Adrenal gland (tissue), 5 donors: ENCODE data around the gene OR10G8.

Experiments
- POLR2A ChIP-seq, 2 donors: fragments of 450-650 bp; IDR thresholded peaks; one replicate each; pipeline ENCODE4 v1.6.1; 2017; ENCODE audit warnings: antibody characterized with exemption in 2 of 2, mild to moderate bottlenecking in 2 of 2, moderate library complexity in 1 of 2
- TF ChIP-seq, protein P1 (sequence below), 6 experiments: fragments of 450-650 bp in 4 of 6; fragments of 200-600 bp in 2 of 6; sonication (generic) in 1 of 6; IDR thresholded peaks; 1 replicate in 5 of 6; 2 replicates in 1 of 6; pipeline versions ENCODE4 v1.5.1 to v1.8.0; 2016 to 2021; ENCODE audit warnings: antibody characterized with exemption in 6 of 6, mild to moderate bottlenecking in 2 of 6, moderate library complexity in 1 of 6
- donor health status: DM: no; HTN: no; CAD: no.

DNA sequence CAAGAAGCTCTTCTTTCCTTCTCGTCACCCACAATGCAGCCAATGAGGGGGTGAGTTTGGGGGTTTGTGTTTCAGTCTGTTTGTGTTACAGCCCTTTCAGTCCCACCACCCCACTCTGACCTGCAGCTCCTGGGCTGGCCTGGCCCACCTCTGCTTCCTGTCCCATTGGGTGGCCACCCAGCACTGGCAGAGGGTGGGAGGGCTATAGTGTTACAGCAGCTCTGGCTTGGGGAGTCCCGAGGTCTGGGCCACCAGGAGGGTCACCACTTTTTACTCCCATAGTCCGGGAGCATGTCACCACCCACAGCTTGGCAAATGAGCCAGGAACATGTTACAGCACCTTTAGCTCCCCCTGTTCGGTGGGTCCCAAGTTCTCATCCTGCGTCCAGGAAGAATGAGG, 47.3 kb upstream of the OR10G8 start:
- TF ChIP-seq, protein P1, sequence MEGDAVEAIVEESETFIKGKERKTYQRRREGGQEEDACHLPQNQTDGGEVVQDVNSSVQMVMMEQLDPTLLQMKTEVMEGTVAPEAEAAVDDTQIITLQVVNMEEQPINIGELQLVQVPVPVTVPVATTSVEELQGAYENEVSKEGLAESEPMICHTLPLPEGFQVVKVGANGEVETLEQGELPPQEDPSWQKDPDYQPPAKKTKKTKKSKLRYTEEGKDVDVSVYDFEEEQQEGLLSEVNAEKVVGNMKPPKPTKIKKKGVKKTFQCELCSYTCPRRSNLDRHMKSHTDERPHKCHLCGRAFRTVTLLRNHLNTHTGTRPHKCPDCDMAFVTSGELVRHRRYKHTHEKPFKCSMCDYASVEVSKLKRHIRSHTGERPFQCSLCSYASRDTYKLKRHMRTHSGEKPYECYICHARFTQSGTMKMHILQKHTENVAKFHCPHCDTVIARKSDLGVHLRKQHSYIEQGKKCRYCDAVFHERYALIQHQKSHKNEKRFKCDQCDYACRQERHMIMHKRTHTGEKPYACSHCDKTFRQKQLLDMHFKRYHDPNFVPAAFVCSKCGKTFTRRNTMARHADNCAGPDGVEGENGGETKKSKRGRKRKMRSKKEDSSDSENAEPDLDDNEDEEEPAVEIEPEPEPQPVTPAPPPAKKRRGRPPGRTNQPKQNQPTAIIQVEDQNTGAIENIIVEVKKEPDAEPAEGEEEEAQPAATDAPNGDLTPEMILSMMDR (IDR thresholded peaks at IDR 0.05) = no peak
- no peak for TF ChIP-seq POLR2A (IDR thresholded peaks at IDR 0.05)
